NCI-H774 (cell line): ENCODE data around the gene HCST.

Source experiments
- DNase-seq: peaks from one replicate; lab custom pipeline; 2025; lab: John Stamatoyannopoulos, UW

The HCST gene

GRCh38 chr19:35901854-35902661 lies at the start of gene HCST:
Gene HCST, plus strand, starts transcription at chr19:35902529. Its CDS starts 65 bp downstream, at chr19:35902594.
- no peak for DNase-seq

- DNase-seq = no peak
Measured at GRCh38 chr19:35853038-35853756, 49.1 kb upstream of the HCST start.

GRCh38 chr19:35856546-35857149 lies 45.7 kb upstream of the HCST start, which contains the start of gene KIRREL2:
Gene KIRREL2, plus strand, starts transcription at chr19:35856911. Its CDS starts 209 bp downstream, at chr19:35857120.
- DNase-seq = no peak

- DNase-seq = no peak
Measured at GRCh38 chr19:35858311-35858710, 44.0 kb upstream of the HCST start.

GRCh38 chr19:35859414-35859813 lies 42.9 kb upstream of the HCST start:
- DNase-seq = no peak

GRCh38 chr19:35860436-35860817 lies 41.9 kb upstream of the HCST start:
- DNase-seq = no peak

- DNase-seq = no peak
Measured at GRCh38 chr19:35860818-35861639, 41.3 kb upstream of the HCST start.

GRCh38 chr19:35861640-35862160 lies 40.6 kb upstream of the HCST start:
- DNase-seq = no peak

GRCh38 chr19:35862528-35862927 lies 39.8 kb upstream of the HCST start:
- no peak for DNase-seq

GRCh38 chr19:35863018-35863417 lies 39.3 kb upstream of the HCST start:
- DNase-seq = no peak

GRCh38 chr19:35868172-35868822 lies 34.0 kb upstream of the HCST start, which contains the start of gene APLP1:
Gene APLP1, plus strand, starts transcription at chr19:35868574. Its CDS starts 63 bp downstream, at chr19:35868637.
- peak; percentile 57 for DNase-seq

GRCh38 chr19:35868823-35869326 lies 33.5 kb upstream of the HCST start:
- no peak for DNase-seq

- DNase-seq = peak; percentile 84
Measured at GRCh38 chr19:35869327-35870123, 32.8 kb upstream of the HCST start.

GRCh38 chr19:35870124-35870736 lies 32.1 kb upstream of the HCST start:
- DNase-seq = peak; percentile 50

- no peak for DNase-seq
Measured at GRCh38 chr19:35870798-35871197, 31.5 kb upstream of the HCST start.

GRCh38 chr19:35871611-35872010 lies 30.7 kb upstream of the HCST start:
- DNase-seq = no peak

- DNase-seq = no peak
Measured at GRCh38 chr19:35872180-35872579, 30.1 kb upstream of the HCST start.

- no peak for DNase-seq
Measured at GRCh38 chr19:35874392-35874930, 27.9 kb upstream of the HCST start.

GRCh38 chr19:35879068-35879467 lies 23.3 kb upstream of the HCST start:
- DNase-seq = no peak
